ENCODE data around the gene DHRS13. TPM values are rescaled to one million over a fixed set of nuclear protein-coding genes. Genes with fewer than 3 reads are reported as not detected.
"Not testable (repeated sequence)": the region's sequence is repeated elsewhere in the genome, so short reads cannot be mapped to it uniquely, and the experiment has no call there.

Gene DHRS13
- total RNA-seq, 2 donors from 2014 or later, result 8.7 to 22.8 TPM

DNA sequence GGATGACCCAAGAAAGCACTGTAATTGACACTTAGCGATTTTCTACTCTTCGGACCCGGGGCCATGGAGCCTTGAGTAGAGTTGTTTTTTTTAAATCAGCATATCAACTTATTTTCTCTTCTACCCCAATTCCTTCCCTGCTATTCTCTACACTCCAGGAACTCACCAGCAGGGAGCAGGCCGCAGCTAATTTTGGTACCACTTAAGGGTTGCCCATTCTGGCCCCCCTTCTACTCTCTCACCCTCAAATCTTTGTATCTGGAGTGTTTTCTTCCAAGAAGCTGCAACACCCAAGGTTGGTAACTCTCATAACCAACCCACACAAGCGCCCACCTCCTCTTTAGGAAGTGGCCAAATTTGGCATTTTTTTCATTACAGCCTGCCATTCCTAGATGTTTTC lies 53.6 kb downstream of the DHRS13 start:
- H3K9ac ChIP-seq (ENCODE audit: low read depth in 2 of 2, low read length in 2 of 2), result no peak overlapping the region
- TF ChIP-seq, protein P1, sequence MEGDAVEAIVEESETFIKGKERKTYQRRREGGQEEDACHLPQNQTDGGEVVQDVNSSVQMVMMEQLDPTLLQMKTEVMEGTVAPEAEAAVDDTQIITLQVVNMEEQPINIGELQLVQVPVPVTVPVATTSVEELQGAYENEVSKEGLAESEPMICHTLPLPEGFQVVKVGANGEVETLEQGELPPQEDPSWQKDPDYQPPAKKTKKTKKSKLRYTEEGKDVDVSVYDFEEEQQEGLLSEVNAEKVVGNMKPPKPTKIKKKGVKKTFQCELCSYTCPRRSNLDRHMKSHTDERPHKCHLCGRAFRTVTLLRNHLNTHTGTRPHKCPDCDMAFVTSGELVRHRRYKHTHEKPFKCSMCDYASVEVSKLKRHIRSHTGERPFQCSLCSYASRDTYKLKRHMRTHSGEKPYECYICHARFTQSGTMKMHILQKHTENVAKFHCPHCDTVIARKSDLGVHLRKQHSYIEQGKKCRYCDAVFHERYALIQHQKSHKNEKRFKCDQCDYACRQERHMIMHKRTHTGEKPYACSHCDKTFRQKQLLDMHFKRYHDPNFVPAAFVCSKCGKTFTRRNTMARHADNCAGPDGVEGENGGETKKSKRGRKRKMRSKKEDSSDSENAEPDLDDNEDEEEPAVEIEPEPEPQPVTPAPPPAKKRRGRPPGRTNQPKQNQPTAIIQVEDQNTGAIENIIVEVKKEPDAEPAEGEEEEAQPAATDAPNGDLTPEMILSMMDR (IDR thresholded peaks at IDR 0.05), result no peak
- no peaks in the 10 kb centered on the region for H3K4me1 ChIP-seq
- no peaks in the 10 kb centered on the region for H3K27me3 ChIP-seq
- H3K36me3 ChIP-seq, result no peaks in the 10 kb centered on the region
- intact Hi-C loops (cut with DNase I), result no loop called here
- H3K4me3 ChIP-seq, result no peak overlapping the region
- no peaks in the 10 kb centered on the region for H3K9me3 ChIP-seq
- no peak for DNase-seq
- H3K27ac ChIP-seq, result no peak overlapping the region

GRCh38 chr17:28848667-28849066 lies 54.2 kb downstream of the DHRS13 start:
- H3K36me3 ChIP-seq; H3K9me3 ChIP-seq; H3K27me3 ChIP-seq; H3K27ac ChIP-seq; H3K9ac ChIP-seq (ENCODE audit: low read depth in 2 of 2, low read length in 2 of 2); intact Hi-C loops (cut with DNase I); H3K4me3 ChIP-seq; H3K4me1 ChIP-seq: not testable (repeated sequence)
- peak; percentile 29 for DNase-seq
- TF ChIP-seq, protein P1 (IDR thresholded peaks at IDR 0.05), result peak; percentile 44

Small RNAs within 50 kb of the gene (microRNA-seq; reads per million reads assigned to microRNA genes)
- gene MIR451B, result not detected

Other genes with a start within 250 kb of the DHRS13 start
- gene SDF2, start 241.2 kb downstream of the DHRS13 start, total RNA-seq, result 10 to 100 TPM; 50.7 to 56.4 TPM
- 10 to 100 TPM; 40.1 to 47.1 TPM for gene SUPT6H, start 240.9 kb downstream of the DHRS13 start, total RNA-seq
- 1 to 10 TPM; 1.0 to 2.5 TPM for gene PROCA1, start 191.2 kb downstream of the DHRS13 start, total RNA-seq
- gene RAB34, start 185.2 kb downstream of the DHRS13 start, total RNA-seq, result 10 to 100 TPM in 1 of 2 donors, 1 to 10 TPM in 1; 6.2 to 14.0 TPM
- 1,000 to 10,000 TPM; 1,201 to 1,388 TPM for gene RPL23A, start 183.1 kb downstream of the DHRS13 start, total RNA-seq
- 10 to 100 TPM in 1 of 2 donors, 1 to 10 TPM in 1; 5.7 to 20.4 TPM for gene TLCD1, start 176.8 kb downstream of the DHRS13 start, total RNA-seq
- 1 to 10 TPM; 3.0 to 6.7 TPM for gene NEK8, start 174.3 kb downstream of the DHRS13 start, total RNA-seq
- 100 to 1,000 TPM in 1 of 2 donors, 10 to 100 TPM in 1; 92.1 to 128 TPM for gene TRAF4, start 159.1 kb downstream of the DHRS13 start, total RNA-seq
- 10 to 100 TPM; 27.9 to 35.4 TPM for gene FAM222B, start 60.3 kb downstream of the DHRS13 start, total RNA-seq
- 10 to 100 TPM; 34.7 to 72.0 TPM for gene ERAL1, start 48.1 kb downstream of the DHRS13 start, total RNA-seq
- gene FLOT2, start 5.3 kb downstream of the DHRS13 start, total RNA-seq, result 100 to 1,000 TPM in 1 of 2 donors, 10 to 100 TPM in 1; 92.1 to 125 TPM
- 10 to 100 TPM; 37.7 to 42.2 TPM for gene PHF12, start 48.4 kb upstream of the DHRS13 start, total RNA-seq
- under 1 TPM in 1 of 2 donors, not detected in 1; 0.37 TPM for gene SEZ6, start 103.0 kb upstream of the DHRS13 start, total RNA-seq
- 1 to 10 TPM in 1 of 2 donors, under 1 TPM in 1; 0.90 to 1.4 TPM for gene PIPOX, start 140.1 kb upstream of the DHRS13 start, total RNA-seq